Upper lobe of right lung (tissue), 1 donor: ENCODE data around the gene UST. TPM values are rescaled to one million over a fixed set of nuclear protein-coding genes. Genes with fewer than 3 reads are reported as not detected.

Source experiments
- ATAC-seq: fragments of 200-7000 bp; cut with Tn5 transposase; one replicate; pipeline ENCODE4 v1.9.1; 2020; ENCODE audit warnings: mild to moderate bottlenecking, moderate library complexity
- DNase-seq: peaks from one replicate; pipeline ENCODE4 v3.0.0-alpha.2; 2020
- H3K27ac ChIP-seq: fragments of 200-600 bp; one replicate; pipeline ENCODE4 v1.8.0; 2022
- H3K27me3 ChIP-seq: fragments of 200-600 bp; one replicate; pipeline ENCODE4 v1.8.0; 2022; ENCODE audit warnings: mild to moderate bottlenecking
- H3K36me3 ChIP-seq: fragments of 200-600 bp; one replicate; pipeline ENCODE4 v1.8.0; 2022
- H3K4me1 ChIP-seq: fragments of 200-600 bp; one replicate; pipeline ENCODE4 v1.8.0; 2022
- H3K4me3 ChIP-seq: fragments of 200-600 bp; one replicate; pipeline ENCODE4 v1.8.0; 2022; ENCODE audit warnings: mild to moderate bottlenecking
- H3K9me3 ChIP-seq: fragments of 200-600 bp; one replicate; pipeline ENCODE4 v1.8.0; 2022
- intact Hi-C: fragments of 100-400 bp; cut with DNase I; formaldehyde crosslinking; loops from one replicate; pipeline ENCODE4 v1.11.0; 2022
- total RNA-seq: library from RNA; stranded (reverse); fragmentation: NEBNext Ultra II Directional; extraction: Animal tissue kit (Norgen Biotek cat#: 25700); gene quantifications from one replicate; pipeline ENCODE4 v1.2.1, GENCODE V29; 2021
- TF ChIP-seq, protein P1 (sequence below): fragments of 200-600 bp; IDR thresholded peaks from one replicate; pipeline ENCODE4 v1.8.0; 2022; ENCODE audit warnings: antibody characterized with exemption
- donor health status: DM: no; HTN: yes; CAD: no; lungs with severe emphysema.

UST gene
- total RNA-seq, 1 donor from 2014 or later: 11.8 TPM

DNA sequence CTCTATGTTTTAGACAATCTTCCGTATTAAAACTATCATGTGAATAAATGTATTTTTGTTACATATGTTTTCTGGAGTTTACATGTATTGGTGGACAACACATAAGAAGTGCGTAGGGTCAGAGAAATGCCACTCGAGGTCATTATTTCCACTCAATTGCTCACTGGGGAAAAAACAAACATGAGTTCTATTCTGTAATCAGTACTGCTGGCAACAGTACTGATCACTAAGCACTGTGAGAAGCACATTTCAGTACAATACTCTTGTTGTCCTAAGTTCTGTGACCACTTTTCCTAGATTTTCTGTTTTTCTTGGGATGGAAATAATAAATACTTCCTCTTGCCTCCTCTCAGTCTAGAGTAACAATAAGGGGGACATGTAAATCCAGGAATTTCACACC, 44.5 kb downstream of the UST start:
- TF ChIP-seq, protein P1, sequence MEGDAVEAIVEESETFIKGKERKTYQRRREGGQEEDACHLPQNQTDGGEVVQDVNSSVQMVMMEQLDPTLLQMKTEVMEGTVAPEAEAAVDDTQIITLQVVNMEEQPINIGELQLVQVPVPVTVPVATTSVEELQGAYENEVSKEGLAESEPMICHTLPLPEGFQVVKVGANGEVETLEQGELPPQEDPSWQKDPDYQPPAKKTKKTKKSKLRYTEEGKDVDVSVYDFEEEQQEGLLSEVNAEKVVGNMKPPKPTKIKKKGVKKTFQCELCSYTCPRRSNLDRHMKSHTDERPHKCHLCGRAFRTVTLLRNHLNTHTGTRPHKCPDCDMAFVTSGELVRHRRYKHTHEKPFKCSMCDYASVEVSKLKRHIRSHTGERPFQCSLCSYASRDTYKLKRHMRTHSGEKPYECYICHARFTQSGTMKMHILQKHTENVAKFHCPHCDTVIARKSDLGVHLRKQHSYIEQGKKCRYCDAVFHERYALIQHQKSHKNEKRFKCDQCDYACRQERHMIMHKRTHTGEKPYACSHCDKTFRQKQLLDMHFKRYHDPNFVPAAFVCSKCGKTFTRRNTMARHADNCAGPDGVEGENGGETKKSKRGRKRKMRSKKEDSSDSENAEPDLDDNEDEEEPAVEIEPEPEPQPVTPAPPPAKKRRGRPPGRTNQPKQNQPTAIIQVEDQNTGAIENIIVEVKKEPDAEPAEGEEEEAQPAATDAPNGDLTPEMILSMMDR: no peak
- Histone ChIP-seq H3K4me1 (no peaks in the 10 kb centered on the region), H3K4me3 (no peak overlapping the region), H3K9me3 (peaks cover 4% of the 10 kb centered on the region), H3K36me3 (no peaks in the 10 kb centered on the region), H3K27me3 (no peaks in the 10 kb centered on the region), H3K27ac (no peak overlapping the region)
- ATAC-seq (no peak), DNase-seq (no peak)
- intact Hi-C loops: no loop called here

DNA sequence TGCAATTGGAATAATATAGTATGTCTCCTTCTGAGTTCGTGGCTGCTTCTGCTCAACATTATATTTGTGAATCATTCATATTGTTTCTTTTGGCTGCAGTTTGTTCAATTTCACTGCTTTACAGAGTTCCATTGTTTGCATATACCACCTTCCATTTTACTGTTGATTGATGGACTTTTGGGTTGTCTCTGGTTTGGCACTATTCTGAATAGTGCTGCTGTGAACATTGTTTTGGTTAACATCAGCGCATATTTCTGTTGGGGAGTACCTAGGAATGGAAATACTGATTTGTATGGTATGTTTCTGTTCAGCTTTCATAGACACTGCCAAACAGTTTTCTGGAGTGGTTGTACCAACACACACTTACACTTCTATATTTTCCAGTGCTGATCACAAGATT, 46.9 kb downstream of the UST start:
- Histone ChIP-seq H3K4me3 (no peak overlapping the region), H3K27ac (no peak overlapping the region), H3K9me3 (peaks cover 4% of the 10 kb centered on the region), H3K4me1 (no peaks in the 10 kb centered on the region), H3K27me3 (no peaks in the 10 kb centered on the region), H3K36me3 (no peaks in the 10 kb centered on the region)
- intact Hi-C loops: no loop called here
- TF ChIP-seq, protein P1: no peak
- ATAC-seq (no peak), DNase-seq (no peak)

DNA sequence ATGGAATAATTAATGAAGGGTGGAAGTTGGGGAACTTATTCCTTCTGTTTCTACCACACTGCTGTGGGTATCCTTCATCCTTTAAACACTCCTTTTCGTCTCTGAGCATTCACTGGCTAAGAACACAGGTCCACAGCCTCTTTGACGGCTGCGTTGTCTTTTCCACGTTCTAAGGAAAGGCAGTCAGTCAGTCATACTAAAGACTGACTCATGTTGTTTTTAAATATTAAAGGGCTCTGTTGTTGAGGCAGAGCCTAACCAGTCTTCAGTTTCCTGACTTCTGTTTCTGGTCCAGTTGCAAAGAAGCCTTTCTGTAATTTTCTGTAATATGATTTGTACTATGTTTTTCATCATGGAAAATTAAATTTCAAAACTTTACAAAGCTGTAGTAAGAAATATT, 48.0 kb downstream of the UST start:
- DNase-seq: no peak
- TF ChIP-seq, protein P1: no peak
- H3K27ac ChIP-seq: no peak overlapping the region
- no peak overlapping the region for H3K4me3 ChIP-seq
- no peak for ATAC-seq
- no peaks in the 10 kb centered on the region for H3K4me1 ChIP-seq
- intact Hi-C loops: no loop called here
- no peaks in the 10 kb centered on the region for H3K27me3 ChIP-seq
- peaks cover 4% of the 10 kb centered on the region for H3K9me3 ChIP-seq
- H3K36me3 ChIP-seq: no peaks in the 10 kb centered on the region

DNA sequence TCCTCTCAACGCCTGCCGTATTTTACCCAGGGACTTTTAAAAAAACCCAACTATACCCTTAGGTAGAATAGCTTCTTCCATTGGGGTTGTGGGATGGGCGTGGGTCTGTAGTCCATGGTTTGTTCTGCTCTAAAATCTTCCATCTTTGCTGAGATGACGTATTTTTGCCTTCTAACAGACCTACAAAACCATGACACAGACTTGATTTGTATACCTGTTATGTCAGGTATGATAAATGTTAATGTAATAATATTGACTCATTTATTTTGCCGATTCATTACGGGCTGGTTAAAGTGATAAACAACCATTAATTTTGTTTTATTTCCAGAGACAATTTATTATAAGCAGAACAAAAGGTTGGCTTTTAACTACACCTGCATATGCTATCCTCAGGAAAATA, 48.7 kb downstream of the UST start:
- no peak overlapping the region for H3K4me3 ChIP-seq
- H3K36me3 ChIP-seq: no peaks in the 10 kb centered on the region
- intact Hi-C loops: no loop called here
- TF ChIP-seq, protein P1: no peak
- H3K9me3 ChIP-seq: peaks cover 4% of the 10 kb centered on the region
- no peak overlapping the region for H3K27ac ChIP-seq
- H3K27me3 ChIP-seq: no peaks in the 10 kb centered on the region
- H3K4me1 ChIP-seq: no peaks in the 10 kb centered on the region
- no peak for ATAC-seq
- no peak for DNase-seq

DNA sequence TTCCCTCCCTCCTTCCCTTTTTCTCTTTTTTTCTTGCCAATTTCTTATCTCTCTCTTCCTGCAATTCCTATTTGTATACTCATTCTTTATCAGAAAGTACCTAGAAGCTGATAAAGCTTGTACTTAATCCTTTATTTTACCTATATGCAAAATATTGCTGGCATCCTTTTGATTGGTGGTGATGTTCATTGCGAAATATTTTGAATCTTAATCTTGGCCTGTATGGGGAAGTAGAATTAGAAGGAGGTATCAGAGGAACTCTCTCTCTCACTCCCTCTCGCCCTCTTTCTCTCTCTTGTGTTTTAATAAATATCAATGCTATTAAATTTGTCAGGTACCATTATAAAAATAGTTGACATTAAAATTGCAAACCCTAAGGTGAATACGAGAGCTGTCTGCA, 52.8 kb downstream of the UST start:
- no peaks in the 10 kb centered on the region for H3K9me3 ChIP-seq
- H3K4me3 ChIP-seq: no peak overlapping the region
- no peak overlapping the region for H3K27ac ChIP-seq
- peaks cover 4% of the 10 kb centered on the region for H3K4me1 ChIP-seq
- TF ChIP-seq, protein P1: no peak
- intact Hi-C loops: no loop called here
- H3K27me3 ChIP-seq: no peaks in the 10 kb centered on the region
- ATAC-seq (no peak), DNase-seq (no peak)
- H3K36me3 ChIP-seq: no peaks in the 10 kb centered on the region

DNA sequence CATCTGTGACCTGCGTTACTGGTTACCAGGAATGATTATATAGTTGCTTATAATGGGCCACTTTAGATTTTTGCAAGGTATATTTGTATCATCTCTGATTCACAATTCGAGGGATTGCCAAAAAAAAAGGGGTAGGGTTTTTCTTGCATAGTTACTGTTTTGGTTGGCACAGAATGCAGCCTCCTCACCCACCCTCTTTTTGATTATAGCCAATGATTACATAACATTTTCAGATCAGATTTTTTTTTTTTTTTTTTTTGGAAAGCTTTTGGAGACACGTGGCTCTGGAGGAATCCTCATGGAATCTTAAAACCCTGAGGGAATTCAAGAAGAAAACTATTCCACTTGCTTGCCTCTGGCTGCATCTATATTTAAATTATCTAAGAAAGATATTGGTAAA, 53.7 kb downstream of the UST start:
- H3K9me3 ChIP-seq: no peaks in the 10 kb centered on the region
- no peak for ATAC-seq
- no peak overlapping the region for H3K4me3 ChIP-seq
- peaks cover 4% of the 10 kb centered on the region for H3K4me1 ChIP-seq
- DNase-seq: no peak
- no peaks in the 10 kb centered on the region for H3K27me3 ChIP-seq
- TF ChIP-seq, protein P1: no peak
- no peak overlapping the region for H3K27ac ChIP-seq
- no peaks in the 10 kb centered on the region for H3K36me3 ChIP-seq
- intact Hi-C loops: no loop called here
